Ovary (tissue), 10 donors: Measurements from ENCODE around the gene SIGLECL1. TPM values are rescaled to one million over a fixed set of nuclear protein-coding genes. Genes with fewer than 3 reads are reported as not detected.

ENCODE experiments used
- DNase-seq, 5 donors: peaks; one replicate each; pipeline ENCODE4 v3.0.0-alpha.2; 2019 to 2020
- H3K27ac ChIP-seq, 2 donors: fragments of 200-600 bp; one replicate each; pipeline versions ENCODE4 v1.5.1 to v1.8.0; 2019 to 2022
- H3K27me3 ChIP-seq: fragments of 200-600 bp; one replicate; pipeline ENCODE4 v1.8.0; 2022
- H3K36me3 ChIP-seq: fragments of 200-600 bp; sonication (generic); one replicate; pipeline ENCODE4 v1.5.1; 2019
- H3K4me1 ChIP-seq: one replicate; pipeline ENCODE4 v1.8.1; 2013; ENCODE audit warnings: mild to moderate bottlenecking, moderate library complexity; ENCODE audit not compliant: insufficient read depth
- H3K4me3 ChIP-seq: fragments of 200-600 bp; sonication (generic); one replicate; pipeline ENCODE4 v1.5.1; 2017
- H3K9me3 ChIP-seq, 2 donors: fragments of 200-600 bp in 1 of 2; sonication (generic) in 1 of 2; one replicate each; pipeline versions ENCODE4 v1.5.1 to v1.8.1; 2013 to 2019; ENCODE audit warnings: mild to moderate bottlenecking in 1 of 2, moderate library complexity in 1 of 2
- EP300 ChIP-seq: sonication (generic); formaldehyde crosslinking; IDR thresholded peaks from one replicate; pipeline ENCODE4 v1.6.1; 2017; ENCODE audit warnings: antibody characterized with exemption
- POLR2A ChIP-seq: fragments of 450-650 bp; IDR thresholded peaks from one replicate; pipeline ENCODE4 v1.6.1; 2017; ENCODE audit warnings: antibody characterized with exemption, mild to moderate bottlenecking, moderate library complexity
- WGBS, 3 donors: extraction: QIAGEN DNeasy Blood & Tissue Kit in 1 of 3; methylation state at CpG; one replicate each; pipeline versions ENCODE4 v1.1.5 to v1.1.7; 2013 to 2017; 5-methylcytosine and 5-hydroxymethylcytosine counted together
- intact Hi-C, 4 donors: fragments of 100-400 bp; cut with DNase I; formaldehyde crosslinking; loops; one replicate each; pipeline versions ENCODE4 v1.11.0 to v1.15.1; 2022 to 2023
- long read RNA-seq, 3 donors: library from polyadenylated mRNA in 2 of 3; unstranded in 2 of 3; transcript quantifications; one replicate each; pipeline ENCODE4 v2.0.0 and lab custom pipeline, GENCODE V29; 2021 to 2026
- polyA plus RNA-seq, 2 donors: library from polyadenylated mRNA; stranded (reverse); fragments of 200-250 nt in 1 of 2; fragments of 350-450 nt in 1 of 2; fragmentation: Illumina TruSeq in 1 of 2; extraction: RNeasy Lipid Tissue Mini Kit (QIAGEN cat#74804) in 1 of 2; gene quantifications; one replicate each; pipeline ENCODE4 v1.2.3, GENCODE V29; 2013 to 2014
- total RNA-seq, 7 donors: library from RNA; depleted of rRNA in 2 of 7; stranded (reverse); fragments of >200 nt in 2 of 7; fragmentation: NEBNext Ultra II Directional in 3 of 7; extraction: Animal tissue kit (Norgen Biotek cat#: 25700) in 3 of 7; gene quantifications; one replicate each; pipeline versions ENCODE4 v1.1.0 to v1.2.4, GENCODE V29; 2016 to 2023
- TF ChIP-seq, protein P1 (sequence below), 3 donors: fragments of 450-650 bp in 2 of 3; fragments of 200-600 bp in 1 of 3; IDR thresholded peaks; one replicate each; pipeline versions ENCODE4 v1.5.1 to v1.8.0; 2016 to 2022; ENCODE audit warnings: antibody characterized with exemption in 3 of 3, mild to moderate bottlenecking in 1 of 3
- donor health status: DM: no; HTN: no; CAD: no; lungs with moderate emphysema.
- donor health status: DM: no; HTN: no; CAD: no.
- donor health status: Bipolar disorder and iron deficiency.
- donor health status: DM: yes; HTN: yes; CAD: no.
- donor health status: DM: no; HTN: no; CAD: no.
- donor health status: DM: yes; HTN: yes; CAD: no.

SIGLECL1 gene
- total RNA-seq = not detected
- not detected for polyA plus RNA-seq
- long read RNA-seq, donor 1 = 0 reads
- long read RNA-seq, donor 2 = 0 reads
- long read RNA-seq, donor 3 = 0 reads

GRCh38 chr19:51250786-51251467, at the start of gene SIGLECL1:
Gene SIGLECL1, plus strand, starts transcription at chr19:51251080. Its CDS starts 12,993 bp downstream, at chr19:51264073.
- Histone ChIP-seq H3K36me3 (no peaks in the 10 kb centered on the region), H3K4me1 (no peaks in the 10 kb centered on the region), H3K4me3 (no peak within 1 kb of the TSS), H3K27me3 (no peaks in the 10 kb centered on the region), H3K27ac (no peak within 1 kb of the TSS), H3K9me3 (no peaks in the 10 kb centered on the region)
- 91 to 97% (median 92%) methylated on average over 20 to 23 of the region's 23 CpGs for WGBS, 3 donors
- TF ChIP-seq EP300 (no peak), POLR2A (no peak)
- TF ChIP-seq, protein P1, sequence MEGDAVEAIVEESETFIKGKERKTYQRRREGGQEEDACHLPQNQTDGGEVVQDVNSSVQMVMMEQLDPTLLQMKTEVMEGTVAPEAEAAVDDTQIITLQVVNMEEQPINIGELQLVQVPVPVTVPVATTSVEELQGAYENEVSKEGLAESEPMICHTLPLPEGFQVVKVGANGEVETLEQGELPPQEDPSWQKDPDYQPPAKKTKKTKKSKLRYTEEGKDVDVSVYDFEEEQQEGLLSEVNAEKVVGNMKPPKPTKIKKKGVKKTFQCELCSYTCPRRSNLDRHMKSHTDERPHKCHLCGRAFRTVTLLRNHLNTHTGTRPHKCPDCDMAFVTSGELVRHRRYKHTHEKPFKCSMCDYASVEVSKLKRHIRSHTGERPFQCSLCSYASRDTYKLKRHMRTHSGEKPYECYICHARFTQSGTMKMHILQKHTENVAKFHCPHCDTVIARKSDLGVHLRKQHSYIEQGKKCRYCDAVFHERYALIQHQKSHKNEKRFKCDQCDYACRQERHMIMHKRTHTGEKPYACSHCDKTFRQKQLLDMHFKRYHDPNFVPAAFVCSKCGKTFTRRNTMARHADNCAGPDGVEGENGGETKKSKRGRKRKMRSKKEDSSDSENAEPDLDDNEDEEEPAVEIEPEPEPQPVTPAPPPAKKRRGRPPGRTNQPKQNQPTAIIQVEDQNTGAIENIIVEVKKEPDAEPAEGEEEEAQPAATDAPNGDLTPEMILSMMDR (IDR thresholded peaks at IDR 0.05) = no peak
- no peak for DNase-seq
- intact Hi-C loops = no loop called here

DNA sequence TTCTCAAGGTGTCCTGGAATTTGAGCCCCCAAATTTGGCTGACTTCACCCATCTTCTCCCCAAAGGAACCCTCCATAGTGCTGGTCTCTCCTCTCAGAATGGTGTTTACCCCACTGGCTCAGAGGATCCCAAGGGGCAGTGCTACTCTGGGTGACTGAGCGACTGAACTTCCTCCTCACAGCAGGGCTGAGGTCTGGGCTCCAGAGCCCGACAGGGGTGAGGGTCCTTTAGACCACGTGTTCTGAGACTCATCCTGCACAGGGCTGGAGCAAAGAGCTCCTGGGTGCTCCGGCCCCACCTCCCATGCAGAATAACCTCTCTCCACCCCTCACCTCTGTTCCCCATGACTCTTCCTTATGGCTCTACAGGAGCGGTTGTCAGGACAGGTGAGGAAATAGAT, 49.2 kb upstream of the SIGLECL1 start:
- no peak for DNase-seq
- no peaks in the 10 kb centered on the region for H3K4me1 ChIP-seq
- H3K36me3 ChIP-seq = no peaks in the 10 kb centered on the region
- 57 to 62% (median 59%) methylated on average over 5 of the region's 5 CpGs for WGBS, 3 donors
- H3K4me3 ChIP-seq = no peak overlapping the region
- H3K27ac ChIP-seq = no peak overlapping the region
- intact Hi-C loops = no loop called here
- TF ChIP-seq, protein P1 (IDR thresholded peaks at IDR 0.05) = no peak
- no peak for TF ChIP-seq EP300
- TF ChIP-seq POLR2A = no peak
- no peaks in the 10 kb centered on the region for H3K27me3 ChIP-seq
- H3K9me3 ChIP-seq = no peaks in the 10 kb centered on the region

DNA sequence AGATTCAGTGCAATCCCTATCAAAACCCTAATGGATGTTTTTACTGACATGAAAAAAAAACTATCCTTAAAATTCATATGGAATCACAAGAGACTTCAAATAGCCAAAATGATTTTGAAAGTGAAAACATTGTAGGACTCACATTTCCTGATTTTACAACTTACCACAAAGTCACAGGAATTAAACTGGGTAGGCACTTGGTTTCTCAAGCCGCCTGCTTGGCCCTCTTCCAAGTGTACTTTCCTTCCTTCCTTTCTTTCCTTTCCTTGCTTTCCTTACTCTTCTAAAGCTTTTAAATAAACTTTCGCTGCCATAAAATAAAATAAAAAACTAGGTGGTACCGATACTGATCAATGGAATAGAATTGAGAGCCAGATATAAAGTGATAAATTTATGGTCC, 47.0 kb upstream of the SIGLECL1 start:
- no peak for DNase-seq
- no peaks in the 10 kb centered on the region for H3K27me3 ChIP-seq
- no peaks in the 10 kb centered on the region for H3K36me3 ChIP-seq
- no peak overlapping the region for H3K27ac ChIP-seq
- H3K4me3 ChIP-seq = no peak overlapping the region
- H3K4me1 ChIP-seq = no peaks in the 10 kb centered on the region
- TF ChIP-seq EP300 = no peak
- TF ChIP-seq POLR2A = no peak
- TF ChIP-seq, protein P1 (IDR thresholded peaks at IDR 0.05) = no peak
- 70 to 73% (median 72%) methylated on average over 3 of the region's 3 CpGs for WGBS, 3 donors
- no peaks in the 10 kb centered on the region for H3K9me3 ChIP-seq
- intact Hi-C loops = no loop called here

- no peaks in the 10 kb centered on the region for H3K27me3 ChIP-seq
- TF ChIP-seq, protein P1 (IDR thresholded peaks at IDR 0.05) = no peak
- no peak for TF ChIP-seq EP300
- no peak for TF ChIP-seq POLR2A
- intact Hi-C loops = no loop called here
- WGBS, 3 donors = 76 to 83% (median 79%) methylated on average over 6 of the region's 6 CpGs
- H3K9me3 ChIP-seq = no peaks in the 10 kb centered on the region
- H3K27ac ChIP-seq = no peak overlapping the region
- no peak for DNase-seq
- H3K4me1 ChIP-seq = no peaks in the 10 kb centered on the region
- no peaks in the 10 kb centered on the region for H3K36me3 ChIP-seq
- no peak overlapping the region for H3K4me3 ChIP-seq
These were observed 46.6 kb upstream of the SIGLECL1 start for GRCh38 chr19:51204321-51204720.
